NCI-H774 (cell line): Measurements from ENCODE around the gene SLC48A1.
"Not testable (repeated sequence)": the region's sequence is repeated elsewhere in the genome, so short reads cannot be mapped to it uniquely, and the experiment has no call there.

Experiments used
- DNase-seq: peaks from one replicate; lab custom pipeline; 2025; lab: John Stamatoyannopoulos, UW

SLC48A1 gene

GRCh38 chr12:47811581-47812484, 38.8 kb downstream of the SLC48A1 start:
- no peak for DNase-seq

- DNase-seq = no peak
Observed at GRCh38 chr12:47812797-47813510, 39.9 kb downstream of the SLC48A1 start.

- DNase-seq = no peak
Observed at GRCh38 chr12:47813511-47814196, 40.6 kb downstream of the SLC48A1 start.

- DNase-seq = no peak
Observed at GRCh38 chr12:47814539-47815170, 41.6 kb downstream of the SLC48A1 start.

GRCh38 chr12:47815447-47815846, 42.4 kb downstream of the SLC48A1 start:
- DNase-seq = not testable (repeated sequence)

- no peak for DNase-seq
Observed at GRCh38 chr12:47816403-47817271, 43.6 kb downstream of the SLC48A1 start.

- DNase-seq = no peak
Observed at GRCh38 chr12:47817272-47818006, 44.4 kb downstream of the SLC48A1 start.

- no peak for DNase-seq
Observed at GRCh38 chr12:47818007-47818376, 45.0 kb downstream of the SLC48A1 start.

GRCh38 chr12:47818467-47819137, 45.6 kb downstream of the SLC48A1 start:
- DNase-seq = no peak

GRCh38 chr12:47819138-47819895, 46.3 kb downstream of the SLC48A1 start:
- DNase-seq = no peak

- peak; percentile 44 for DNase-seq
Observed at GRCh38 chr12:47819896-47820630, 47.0 kb downstream of the SLC48A1 start, which contains the start of gene HDAC7. HDAC7 (minus strand) TSS chr12:47819903; CDS start chr12:47819785, 118 bp downstream.

- DNase-seq = no peak
Observed at GRCh38 chr12:47820631-47821345, 47.8 kb downstream of the SLC48A1 start.

- no peak for DNase-seq
Observed at GRCh38 chr12:47821346-47821706, 48.3 kb downstream of the SLC48A1 start.

- no peak for DNase-seq
Observed at GRCh38 chr12:47822401-47822800, 49.4 kb downstream of the SLC48A1 start.

GRCh38 chr12:47822863-47823262, 49.8 kb downstream of the SLC48A1 start:
- no peak for DNase-seq

- no peak for DNase-seq
Observed at GRCh38 chr12:47823422-47824086, 50.5 kb downstream of the SLC48A1 start.

- DNase-seq = no peak
Observed at GRCh38 chr12:47824198-47824597, 51.2 kb downstream of the SLC48A1 start.
